Measurements from ENCODE around the gene SLC15A1.

DNA sequence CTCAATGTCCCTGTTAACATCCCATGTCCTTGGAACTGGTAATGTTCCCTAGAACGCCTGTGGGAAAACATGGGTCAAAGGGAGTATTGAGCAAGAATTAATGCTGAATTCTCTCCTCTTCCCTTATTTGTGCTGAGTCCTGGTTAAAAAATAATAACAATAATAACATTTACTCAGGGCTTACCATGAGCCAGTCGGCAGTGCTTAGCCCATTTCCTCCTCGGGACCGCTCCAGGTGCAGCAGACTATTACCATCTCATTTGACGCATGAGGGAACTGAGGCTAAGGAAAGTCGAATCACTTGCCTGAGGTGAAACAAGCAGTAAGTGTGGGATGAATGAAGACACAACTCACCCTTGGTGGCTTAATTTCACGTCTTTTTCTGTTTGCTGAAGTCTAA, 33.6 kb upstream of the SLC15A1 start:
- TF ChIP-seq EP300 (IDR thresholded peaks at IDR 0.05) (no peak), PHF8 (IDR thresholded peaks at IDR 0.05; ENCODE audit: borderline replicate concordance, low read depth) (no peak)
- TF ChIP-seq, protein P1, sequence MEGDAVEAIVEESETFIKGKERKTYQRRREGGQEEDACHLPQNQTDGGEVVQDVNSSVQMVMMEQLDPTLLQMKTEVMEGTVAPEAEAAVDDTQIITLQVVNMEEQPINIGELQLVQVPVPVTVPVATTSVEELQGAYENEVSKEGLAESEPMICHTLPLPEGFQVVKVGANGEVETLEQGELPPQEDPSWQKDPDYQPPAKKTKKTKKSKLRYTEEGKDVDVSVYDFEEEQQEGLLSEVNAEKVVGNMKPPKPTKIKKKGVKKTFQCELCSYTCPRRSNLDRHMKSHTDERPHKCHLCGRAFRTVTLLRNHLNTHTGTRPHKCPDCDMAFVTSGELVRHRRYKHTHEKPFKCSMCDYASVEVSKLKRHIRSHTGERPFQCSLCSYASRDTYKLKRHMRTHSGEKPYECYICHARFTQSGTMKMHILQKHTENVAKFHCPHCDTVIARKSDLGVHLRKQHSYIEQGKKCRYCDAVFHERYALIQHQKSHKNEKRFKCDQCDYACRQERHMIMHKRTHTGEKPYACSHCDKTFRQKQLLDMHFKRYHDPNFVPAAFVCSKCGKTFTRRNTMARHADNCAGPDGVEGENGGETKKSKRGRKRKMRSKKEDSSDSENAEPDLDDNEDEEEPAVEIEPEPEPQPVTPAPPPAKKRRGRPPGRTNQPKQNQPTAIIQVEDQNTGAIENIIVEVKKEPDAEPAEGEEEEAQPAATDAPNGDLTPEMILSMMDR (IDR thresholded peaks at IDR 0.05), result no peak

Measured in A549 (cell line).